Measurements from ENCODE around the gene ADGRV1.

Gene ADGRV1

GRCh38 chr5:90997082-90997481 is 438.5 kb downstream of the ADGRV1 start:
- TF ChIP-seq SIN3A (IDR thresholded peaks at IDR 0.05; ENCODE audit: borderline replicate concordance, insufficient read depth, low read length): no peak
- no peak for TF ChIP-seq TAF1 (IDR thresholded peaks at IDR 0.05; ENCODE audit: borderline replicate concordance, insufficient read depth, low read length)
- no peak for TF ChIP-seq FOXP2 (optimal IDR thresholded peaks at IDR 0.05; ENCODE audit: borderline replicate concordance, extremely low read depth, extremely low read length, insufficient read depth)
- TF ChIP-seq REST (IDR thresholded peaks at IDR 0.05; ENCODE audit: insufficient read depth in 1 of 2, low read depth in 2 of 2, low read length in 2 of 2): no peak
- no peak for TF ChIP-seq POLR2AphosphoS5 (IDR thresholded peaks at IDR 0.05; ENCODE audit: low read depth, low read length)

GRCh38 chr5:91000743-91001142 is 442.1 kb downstream of the ADGRV1 start:
- TF ChIP-seq POLR2AphosphoS5 (IDR thresholded peaks at IDR 0.05; ENCODE audit: low read depth, low read length) (no peak), SIN3A (IDR thresholded peaks at IDR 0.05; ENCODE audit: borderline replicate concordance, insufficient read depth, low read length) (no peak), REST (IDR thresholded peaks at IDR 0.05; ENCODE audit: insufficient read depth in 1 of 2, low read depth in 2 of 2, low read length in 2 of 2) (no peak), TAF1 (IDR thresholded peaks at IDR 0.05; ENCODE audit: borderline replicate concordance, insufficient read depth, low read length) (no peak), FOXP2 (optimal IDR thresholded peaks at IDR 0.05; ENCODE audit: borderline replicate concordance, extremely low read depth, extremely low read length, insufficient read depth) (no peak)

- no peak for TF ChIP-seq REST (IDR thresholded peaks at IDR 0.05; ENCODE audit: insufficient read depth in 1 of 2, low read depth in 2 of 2, low read length in 2 of 2)
- no peak for TF ChIP-seq SIN3A (IDR thresholded peaks at IDR 0.05; ENCODE audit: borderline replicate concordance, insufficient read depth, low read length)
- TF ChIP-seq TAF1 (IDR thresholded peaks at IDR 0.05; ENCODE audit: borderline replicate concordance, insufficient read depth, low read length): no peak
- no peak for TF ChIP-seq POLR2AphosphoS5 (IDR thresholded peaks at IDR 0.05; ENCODE audit: low read depth, low read length)
- no peak for TF ChIP-seq FOXP2 (optimal IDR thresholded peaks at IDR 0.05; ENCODE audit: borderline replicate concordance, extremely low read depth, extremely low read length, insufficient read depth)
Measured at GRCh38 chr5:91006713-91007112, 448.1 kb downstream of the ADGRV1 start.

- no peak for TF ChIP-seq TAF1 (IDR thresholded peaks at IDR 0.05; ENCODE audit: borderline replicate concordance, insufficient read depth, low read length)
- no peak for TF ChIP-seq REST (IDR thresholded peaks at IDR 0.05; ENCODE audit: insufficient read depth in 1 of 2, low read depth in 2 of 2, low read length in 2 of 2)
- TF ChIP-seq POLR2AphosphoS5 (IDR thresholded peaks at IDR 0.05; ENCODE audit: low read depth, low read length): no peak
- no peak for TF ChIP-seq FOXP2 (optimal IDR thresholded peaks at IDR 0.05; ENCODE audit: borderline replicate concordance, extremely low read depth, extremely low read length, insufficient read depth)
- no peak for TF ChIP-seq SIN3A (IDR thresholded peaks at IDR 0.05; ENCODE audit: borderline replicate concordance, insufficient read depth, low read length)
Measured at GRCh38 chr5:91007251-91007650, 448.7 kb downstream of the ADGRV1 start.

All from PFSK-1 (cell line).